NCI-H2081 (cell line): Measurements from ENCODE around the gene PLB1.
"Not testable (repeated sequence)": the region's sequence is repeated elsewhere in the genome, so short reads cannot be mapped to it uniquely, and the experiment has no call there.

Experiments used
- DNase-seq, 2 experiments: peaks; one replicate each; lab custom pipeline; 2025; lab: John Stamatoyannopoulos, UW

PLB1 gene

GRCh38 chr2:28648671-28649395 lies 153.0 kb downstream of the PLB1 start:
- DNase-seq, result no peak

- DNase-seq, result peak in 1 of 2 experiments; percentile 35
These were observed 153.8 kb downstream of the PLB1 start for GRCh38 chr2:28649481-28650265.

- DNase-seq, result no peak
These were observed 154.4 kb downstream of the PLB1 start for GRCh38 chr2:28650266-28650584.

DNA sequence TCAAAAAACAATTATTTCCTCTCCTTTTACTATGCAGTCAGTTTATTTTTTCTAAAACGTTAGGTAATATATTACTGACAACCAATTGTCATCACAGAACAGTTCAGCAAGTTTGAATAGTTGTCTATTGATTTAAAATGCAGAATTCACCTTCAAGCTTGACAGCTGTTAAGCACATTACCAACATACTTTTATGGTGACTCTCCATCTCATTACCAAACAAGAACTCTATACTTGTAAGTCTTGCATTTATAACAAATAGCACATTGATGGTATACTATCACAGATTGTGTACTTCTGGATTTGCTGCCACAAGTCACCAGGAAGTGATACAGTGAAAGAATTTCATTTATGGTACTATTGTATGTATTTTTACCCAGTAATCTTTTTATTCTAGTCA lies 156.4 kb downstream of the PLB1 start:
- no peak for DNase-seq

GRCh38 chr2:28653892-28654662 lies 158.2 kb downstream of the PLB1 start:
- no peak for DNase-seq

- no peak for DNase-seq
These were observed 158.9 kb downstream of the PLB1 start for GRCh38 chr2:28654663-28655320.

GRCh38 chr2:28656937-28657615 lies 161.2 kb downstream of the PLB1 start:
- no peak for DNase-seq

- DNase-seq, result no peak
These were observed 162.5 kb downstream of the PLB1 start for GRCh38 chr2:28658369-28658768.

DNA sequence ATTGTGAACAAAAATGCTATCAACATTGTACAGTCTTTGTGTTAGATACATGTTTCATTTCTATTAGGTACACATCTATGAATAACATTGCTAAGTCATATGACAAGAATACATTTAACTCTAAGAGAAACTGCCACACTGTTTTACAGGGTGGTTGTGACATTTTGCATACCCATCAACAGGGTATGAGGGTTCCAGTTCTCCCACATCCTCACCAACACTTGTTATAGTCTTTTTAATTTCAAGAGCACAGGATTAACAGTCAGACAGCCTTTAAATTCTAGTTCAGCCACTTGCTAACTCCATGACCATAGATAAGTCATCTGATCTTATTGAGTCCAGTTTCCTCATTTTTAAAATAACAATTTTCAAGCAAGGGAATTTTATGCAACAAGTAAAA lies 163.3 kb downstream of the PLB1 start:
- DNase-seq, result no peak

- peak in 1 of 2 experiments; percentile 15 for DNase-seq
These were observed 165.7 kb downstream of the PLB1 start for GRCh38 chr2:28661589-28662001.

- DNase-seq, result no peak
These were observed 166.2 kb downstream of the PLB1 start for GRCh38 chr2:28662044-28662443.

DNA sequence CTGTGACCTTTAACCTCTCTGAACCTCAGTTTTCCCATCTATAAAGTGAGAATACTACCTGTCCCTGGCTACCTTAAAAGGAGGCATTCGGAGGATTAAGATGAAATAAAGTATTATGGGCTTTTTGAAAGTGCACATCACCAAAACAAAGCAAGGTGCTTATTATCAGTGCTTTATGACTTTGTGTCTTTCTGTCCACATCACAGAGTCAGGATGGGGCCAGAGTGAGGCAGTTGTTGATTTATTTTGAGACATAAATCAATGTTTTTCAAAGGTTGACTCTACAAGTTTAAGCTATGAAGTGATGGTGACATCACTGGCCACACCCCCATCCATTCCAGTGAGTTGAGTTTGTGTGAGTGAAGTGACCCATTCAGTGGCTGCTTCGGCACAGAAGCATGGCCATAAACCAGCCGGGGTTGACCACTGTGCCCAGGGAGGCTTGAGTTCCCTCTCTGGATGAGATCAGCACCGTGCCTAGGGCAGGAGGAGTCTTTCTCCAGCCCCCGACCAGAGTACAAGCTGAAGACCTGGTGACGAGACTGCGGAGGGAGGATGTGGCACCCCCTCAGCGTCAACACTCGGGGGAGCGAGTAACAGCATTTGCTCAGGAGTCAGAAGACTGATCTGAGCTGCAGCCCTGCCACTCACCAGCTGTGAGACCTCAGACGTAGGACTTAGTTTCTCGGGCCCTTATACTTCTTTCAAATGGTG lies 166.8 kb downstream of the PLB1 start:
- no peak for DNase-seq

DNA sequence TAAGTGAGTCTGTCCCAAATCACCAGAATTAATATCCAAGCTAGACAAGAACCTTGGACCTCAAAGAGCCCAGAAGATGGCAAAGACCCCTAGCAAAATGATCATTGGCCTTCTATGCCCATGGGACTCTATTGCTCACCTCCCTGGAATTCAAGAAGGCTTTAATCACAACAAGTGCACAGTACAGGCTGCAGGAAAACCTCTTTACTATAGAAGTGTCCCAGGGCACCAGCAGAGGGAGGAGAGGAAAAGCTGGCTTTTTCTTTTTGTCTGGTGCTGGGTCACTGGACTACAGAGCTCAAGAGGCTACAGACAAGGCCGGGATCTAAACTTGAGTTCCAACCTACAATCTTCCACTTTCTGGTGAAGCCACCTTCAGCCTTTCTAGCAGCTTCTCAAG lies 167.5 kb downstream of the PLB1 start:
- DNase-seq, result no peak

DNA sequence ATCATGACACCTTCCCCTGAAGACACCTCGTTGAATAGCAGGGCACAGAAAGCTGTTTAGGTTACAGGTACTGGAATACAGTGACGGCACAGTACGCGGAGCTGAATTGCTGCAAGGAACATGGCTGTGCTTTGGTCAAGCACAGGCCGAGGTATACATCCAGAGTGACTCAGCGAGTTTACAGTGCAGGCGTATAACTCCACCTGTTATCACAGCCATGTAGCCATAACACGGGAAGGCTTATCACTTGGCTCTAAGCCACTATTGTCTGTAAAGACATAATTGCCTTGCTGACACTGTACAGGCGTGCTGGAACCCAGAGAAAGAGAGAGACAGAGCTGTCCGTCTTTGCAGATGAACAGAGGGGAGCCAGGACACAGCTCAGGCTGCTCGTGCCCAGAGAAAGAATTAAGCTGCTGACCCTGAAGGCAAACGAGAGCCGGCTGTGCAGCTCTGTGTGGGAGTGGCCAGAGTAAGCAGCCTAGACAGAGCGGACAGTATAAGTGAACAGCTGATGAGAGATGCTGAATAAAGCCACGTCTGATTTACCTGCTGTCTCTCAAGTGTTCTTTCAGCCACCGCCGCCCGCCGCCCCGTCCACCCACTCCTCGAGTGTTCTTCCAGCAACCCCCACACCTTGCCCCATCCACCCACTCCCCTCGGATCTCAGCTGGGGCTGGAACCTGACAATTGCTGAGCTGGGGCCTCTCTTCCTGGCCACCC lies 168.4 kb downstream of the PLB1 start:
- DNase-seq, result no peak

GRCh38 chr2:28665041-28665704 lies 169.3 kb downstream of the PLB1 start:
- DNase-seq, result peak; percentile 27 to 45

DNA sequence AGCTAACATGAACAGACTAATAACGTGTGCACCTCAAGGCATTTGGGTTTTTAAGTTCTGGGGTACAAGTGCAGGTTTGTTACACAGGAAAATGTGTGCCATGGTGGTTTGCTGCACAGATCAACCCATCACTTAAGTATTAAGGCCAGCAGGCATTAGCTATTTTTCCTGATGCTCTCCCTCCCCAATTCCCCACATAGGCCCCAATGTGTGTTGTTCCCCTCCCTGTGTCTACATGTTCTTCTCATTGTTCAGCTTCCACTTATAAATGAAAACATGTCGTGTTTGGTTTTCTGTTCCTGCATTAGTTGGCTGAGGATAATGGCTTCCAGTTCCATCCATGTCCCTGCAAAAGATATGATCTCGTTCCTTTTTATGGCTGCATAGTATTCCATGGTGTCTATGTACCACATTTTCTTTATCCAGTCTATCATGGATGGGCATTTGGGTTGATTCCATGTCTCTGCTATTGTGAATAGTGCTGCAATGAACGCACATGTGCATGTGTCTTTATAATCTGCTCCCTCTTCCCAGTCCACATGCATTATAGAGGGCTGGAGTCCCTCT lies 170.0 kb downstream of the PLB1 start:
- not testable (repeated sequence) for DNase-seq

- no peak for DNase-seq
These were observed 170.8 kb downstream of the PLB1 start for GRCh38 chr2:28666496-28667184.

DNA sequence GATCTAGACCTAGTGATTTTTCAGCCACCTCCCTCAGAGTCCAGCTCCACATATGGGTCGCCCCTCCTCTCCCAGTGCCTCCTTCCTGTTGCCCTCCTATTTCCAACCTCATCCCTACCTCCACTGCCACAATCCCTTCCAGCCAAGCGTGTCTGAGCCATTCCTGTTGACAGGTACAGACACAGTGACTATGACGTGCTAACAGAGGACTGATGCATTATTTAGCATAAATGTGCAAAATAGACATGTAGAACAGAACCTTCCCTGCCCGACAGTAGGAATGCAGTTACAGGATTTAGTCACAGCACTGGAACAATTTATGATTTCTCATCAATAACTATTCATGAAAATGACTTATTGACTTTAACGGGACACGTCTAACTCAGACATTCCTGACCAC lies 171.4 kb downstream of the PLB1 start:
- no peak for DNase-seq
